ENCODE data around the gene PRG3.

Gene PRG3

GRCh38 chr11:57386178-57386940 is 5.4 kb upstream of the PRG3 start:
- Histone ChIP-seq H4K20me1 (ENCODE audit: low read depth, low read length) (no peaks in the 10 kb centered on the region), H3K79me2 (ENCODE audit: insufficient read depth, low read length) (no peaks in the 10 kb centered on the region), H3K4me3 (ENCODE audit: insufficient read depth, low read length, poor library complexity, severe bottlenecking) (no peak overlapping the region), H3K4me2 (ENCODE audit: low read depth, low read length, poor library complexity, severe bottlenecking) (no peak overlapping the region), H3K27ac (ENCODE audit: low read depth, low read length) (no peak overlapping the region), H3K36me3 (ENCODE audit: low read length) (no peaks in the 10 kb centered on the region), H3K27me3 (ENCODE audit: low read length) (no peaks in the 10 kb centered on the region), H3K9ac (ENCODE audit: low read length) (no peak overlapping the region), H3K9me2 (replicated peaks; ENCODE audit: insufficient read depth, low read length) (no peaks in the 10 kb centered on the region), H2AFZ (ENCODE audit: low read depth, low read length, severe bottlenecking) (no peak overlapping the region), H3K9me3 (ENCODE audit: insufficient read depth, low read length) (no peaks in the 10 kb centered on the region), H3F3A (ENCODE audit: insufficient read depth) (no peaks in the 10 kb centered on the region)
- no peak for TF ChIP-seq EZH2phosphoT487 (conservative IDR thresholded peaks at IDR 0.05; ENCODE audit: low read length)
- no peak for TF ChIP-seq CTCF (IDR thresholded peaks at IDR 0.05; ENCODE audit: insufficient read depth, low read length, poor library complexity, severe bottlenecking)

- Histone ChIP-seq H4K20me1 (ENCODE audit: low read depth, low read length) (no peaks in the 10 kb centered on the region), H3K27ac (ENCODE audit: low read depth, low read length) (no peak overlapping the region), H3K4me3 (ENCODE audit: insufficient read depth, low read length, poor library complexity, severe bottlenecking) (no peak overlapping the region), H3F3A (ENCODE audit: insufficient read depth) (no peaks in the 10 kb centered on the region), H3K9me3 (ENCODE audit: insufficient read depth, low read length) (no peaks in the 10 kb centered on the region), H3K9ac (ENCODE audit: low read length) (no peak overlapping the region), H3K79me2 (ENCODE audit: insufficient read depth, low read length) (no peaks in the 10 kb centered on the region), H3K36me3 (ENCODE audit: low read length) (no peaks in the 10 kb centered on the region), H3K9me2 (replicated peaks; ENCODE audit: insufficient read depth, low read length) (no peaks in the 10 kb centered on the region), H2AFZ (ENCODE audit: low read depth, low read length, severe bottlenecking) (no peak overlapping the region), H3K4me2 (ENCODE audit: low read depth, low read length, poor library complexity, severe bottlenecking) (no peak overlapping the region), H3K27me3 (ENCODE audit: low read length) (no peaks in the 10 kb centered on the region)
- TF ChIP-seq CTCF (IDR thresholded peaks at IDR 0.05; ENCODE audit: insufficient read depth, low read length, poor library complexity, severe bottlenecking) (no peak), EZH2phosphoT487 (conservative IDR thresholded peaks at IDR 0.05; ENCODE audit: low read length) (no peak)
Observed at GRCh38 chr11:57379732-57380131, 1.2 kb downstream of the PRG3 start.

GRCh38 chr11:57378186-57378585 is 2.8 kb downstream of the PRG3 start:
- Histone ChIP-seq H3K79me2 (ENCODE audit: insufficient read depth, low read length) (no peaks in the 10 kb centered on the region), H3K9me2 (replicated peaks; ENCODE audit: insufficient read depth, low read length) (no peaks in the 10 kb centered on the region), H3K27me3 (ENCODE audit: low read length) (no peaks in the 10 kb centered on the region), H3K36me3 (ENCODE audit: low read length) (no peaks in the 10 kb centered on the region), H2AFZ (ENCODE audit: low read depth, low read length, severe bottlenecking) (no peak overlapping the region), H3K9ac (ENCODE audit: low read length) (no peak overlapping the region), H4K20me1 (ENCODE audit: low read depth, low read length) (no peaks in the 10 kb centered on the region), H3K9me3 (ENCODE audit: insufficient read depth, low read length) (no peaks in the 10 kb centered on the region), H3K4me3 (ENCODE audit: insufficient read depth, low read length, poor library complexity, severe bottlenecking) (no peak overlapping the region), H3K27ac (ENCODE audit: low read depth, low read length) (no peak overlapping the region), H3K4me2 (ENCODE audit: low read depth, low read length, poor library complexity, severe bottlenecking) (no peak overlapping the region), H3F3A (ENCODE audit: insufficient read depth) (no peaks in the 10 kb centered on the region)
- TF ChIP-seq EZH2phosphoT487 (conservative IDR thresholded peaks at IDR 0.05; ENCODE audit: low read length) (no peak), CTCF (IDR thresholded peaks at IDR 0.05; ENCODE audit: insufficient read depth, low read length, poor library complexity, severe bottlenecking) (no peak)
